ENCODE data around the gene NEK11. TPM values are rescaled to one million over a fixed set of nuclear protein-coding genes. Genes with fewer than 3 reads are reported as not detected.

Gene NEK11
- total RNA-seq, 1 donor, result 15.3 TPM

DNA sequence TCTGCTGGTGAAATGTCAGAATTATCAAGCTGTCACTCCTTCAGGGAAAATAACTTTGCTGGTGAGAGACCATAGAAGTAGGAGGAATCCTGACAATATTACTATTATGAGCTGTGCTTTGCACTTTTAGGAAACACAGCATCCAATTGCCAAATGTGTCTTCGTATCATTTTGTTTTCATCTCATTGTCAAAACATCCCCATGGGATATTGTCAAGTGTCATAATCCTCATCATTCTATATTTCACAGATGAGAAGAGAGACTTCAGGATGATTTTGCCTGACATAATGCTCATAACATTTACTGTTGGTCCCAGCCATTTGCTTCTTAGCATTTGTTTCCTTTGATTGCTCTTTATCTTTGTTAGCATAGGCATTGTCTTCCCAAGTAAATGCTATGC, 234.4 kb downstream of the NEK11 start:
- DNase-seq (ENCODE audit: low read depth), result no peak
- H3K4me3 ChIP-seq (ENCODE audit: low read depth, low read length), result no peak overlapping the region
- TF ChIP-seq, protein P1, sequence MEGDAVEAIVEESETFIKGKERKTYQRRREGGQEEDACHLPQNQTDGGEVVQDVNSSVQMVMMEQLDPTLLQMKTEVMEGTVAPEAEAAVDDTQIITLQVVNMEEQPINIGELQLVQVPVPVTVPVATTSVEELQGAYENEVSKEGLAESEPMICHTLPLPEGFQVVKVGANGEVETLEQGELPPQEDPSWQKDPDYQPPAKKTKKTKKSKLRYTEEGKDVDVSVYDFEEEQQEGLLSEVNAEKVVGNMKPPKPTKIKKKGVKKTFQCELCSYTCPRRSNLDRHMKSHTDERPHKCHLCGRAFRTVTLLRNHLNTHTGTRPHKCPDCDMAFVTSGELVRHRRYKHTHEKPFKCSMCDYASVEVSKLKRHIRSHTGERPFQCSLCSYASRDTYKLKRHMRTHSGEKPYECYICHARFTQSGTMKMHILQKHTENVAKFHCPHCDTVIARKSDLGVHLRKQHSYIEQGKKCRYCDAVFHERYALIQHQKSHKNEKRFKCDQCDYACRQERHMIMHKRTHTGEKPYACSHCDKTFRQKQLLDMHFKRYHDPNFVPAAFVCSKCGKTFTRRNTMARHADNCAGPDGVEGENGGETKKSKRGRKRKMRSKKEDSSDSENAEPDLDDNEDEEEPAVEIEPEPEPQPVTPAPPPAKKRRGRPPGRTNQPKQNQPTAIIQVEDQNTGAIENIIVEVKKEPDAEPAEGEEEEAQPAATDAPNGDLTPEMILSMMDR (IDR thresholded peaks at IDR 0.05; ENCODE audit: insufficient read depth, low read length), result no peak

- TF ChIP-seq, protein P1 (IDR thresholded peaks at IDR 0.05; ENCODE audit: insufficient read depth, low read length), result no peak
- no peak for DNase-seq (ENCODE audit: low read depth)
- H3K4me3 ChIP-seq (ENCODE audit: low read depth, low read length), result no peak overlapping the region
Observed at GRCh38 chr3:131275556-131275955, 248.9 kb downstream of the NEK11 start.

DNA sequence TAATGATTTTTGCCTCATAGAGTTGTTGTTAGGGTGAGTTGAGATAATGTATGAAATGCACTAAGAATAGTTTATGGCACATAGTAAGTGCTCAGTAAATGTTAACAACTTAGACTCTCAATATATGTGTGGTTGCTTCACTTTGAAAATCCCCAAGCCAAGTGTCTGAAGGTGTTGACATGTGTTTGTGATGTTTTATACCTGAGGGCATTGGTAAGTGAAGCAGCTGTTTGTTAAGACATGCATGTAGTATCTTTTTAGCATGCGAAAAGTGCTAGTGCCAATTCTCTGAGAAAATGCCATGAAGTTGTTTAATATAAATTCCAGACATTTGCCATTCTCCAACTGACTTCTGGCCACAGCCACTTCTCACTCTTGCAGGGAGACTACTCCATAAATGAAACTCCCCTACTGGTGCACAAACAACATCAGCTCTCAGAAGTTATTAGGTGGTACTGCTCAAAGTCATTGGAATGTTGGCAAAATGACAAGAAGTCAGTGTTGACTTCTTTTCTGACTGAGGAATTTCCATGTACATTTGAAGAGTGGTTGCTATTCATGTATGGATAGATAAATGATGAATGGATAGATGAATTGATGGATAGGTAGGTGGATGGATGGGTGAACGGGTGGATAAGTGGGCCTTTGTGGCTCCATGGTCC, 251.3 kb downstream of the NEK11 start:
- peak; percentile 16 for DNase-seq (ENCODE audit: low read depth)
- TF ChIP-seq, protein P1 (IDR thresholded peaks at IDR 0.05; ENCODE audit: insufficient read depth, low read length), result no peak
- H3K4me3 ChIP-seq (ENCODE audit: low read depth, low read length), result no peak overlapping the region

GRCh38 chr3:131279577-131279976, 252.9 kb downstream of the NEK11 start:
- TF ChIP-seq, protein P1 (IDR thresholded peaks at IDR 0.05; ENCODE audit: insufficient read depth, low read length), result no peak
- DNase-seq (ENCODE audit: low read depth), result no peak
- no peak overlapping the region for H3K4me3 ChIP-seq (ENCODE audit: low read depth, low read length)

DNA sequence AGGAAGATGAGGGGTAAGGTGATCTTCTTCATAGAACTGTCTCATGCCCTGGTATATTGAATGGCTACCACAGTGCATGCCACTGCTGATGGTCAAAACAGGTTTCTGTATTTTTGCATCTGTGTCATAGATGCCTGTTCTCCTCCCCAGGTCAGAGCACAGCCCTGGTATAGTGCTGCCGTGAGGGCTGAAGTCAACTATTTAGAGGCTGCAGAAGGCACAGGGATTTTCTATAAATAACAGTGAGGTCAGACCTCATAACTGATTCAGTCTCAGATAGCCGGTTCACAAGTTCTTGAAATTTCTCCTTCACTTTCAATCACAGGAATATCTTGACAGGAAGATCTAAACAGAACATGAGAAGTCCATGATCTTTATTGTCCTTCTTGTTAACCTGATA, 255.7 kb downstream of the NEK11 start:
- no peak overlapping the region for H3K4me3 ChIP-seq (ENCODE audit: low read depth, low read length)
- TF ChIP-seq, protein P1 (IDR thresholded peaks at IDR 0.05; ENCODE audit: insufficient read depth, low read length), result no peak
- no peak for DNase-seq (ENCODE audit: low read depth)

DNA sequence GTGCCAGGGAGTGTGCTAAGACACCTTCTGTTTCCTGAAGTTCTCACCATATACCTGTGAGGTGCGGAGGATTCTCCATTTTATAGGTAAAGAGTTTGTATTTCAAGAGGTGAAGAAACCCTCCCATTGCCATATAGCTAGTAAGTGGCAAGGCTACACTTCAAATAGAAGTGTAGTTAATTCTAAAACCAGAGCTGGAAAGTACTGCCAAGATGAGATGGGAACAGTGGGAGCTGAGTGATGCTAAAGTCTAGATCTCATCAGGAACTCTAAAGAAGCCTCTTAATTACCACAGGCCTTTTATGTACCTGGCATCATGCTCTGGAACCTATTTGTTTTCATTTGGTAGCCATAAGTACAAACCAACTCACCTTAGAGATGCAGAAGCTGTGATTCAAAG, 256.3 kb downstream of the NEK11 start:
- DNase-seq (ENCODE audit: low read depth), result no peak
- no peak overlapping the region for H3K4me3 ChIP-seq (ENCODE audit: low read depth, low read length)
- TF ChIP-seq, protein P1 (IDR thresholded peaks at IDR 0.05; ENCODE audit: insufficient read depth, low read length), result no peak

DNA sequence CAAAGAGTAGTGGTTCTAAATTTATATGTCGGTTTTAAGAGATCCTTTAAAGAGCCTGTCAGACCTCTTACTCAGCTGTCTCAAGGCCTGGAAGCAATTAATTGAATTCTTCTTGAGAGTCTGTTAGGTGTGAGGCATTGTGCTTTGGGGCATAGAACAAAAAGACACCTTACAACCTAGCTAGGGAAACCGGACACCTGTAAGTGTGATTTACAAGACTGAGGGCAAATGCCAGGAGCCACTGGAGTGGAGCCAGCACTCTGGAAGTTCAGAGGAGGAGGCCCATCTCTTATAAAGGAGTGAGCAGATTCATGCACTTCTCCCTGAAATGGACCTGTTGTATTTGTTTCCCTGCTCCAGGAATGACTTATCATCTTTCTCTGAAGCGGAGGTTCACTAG, 257.2 kb downstream of the NEK11 start:
- no peak for DNase-seq (ENCODE audit: low read depth)
- TF ChIP-seq, protein P1 (IDR thresholded peaks at IDR 0.05; ENCODE audit: insufficient read depth, low read length), result no peak
- H3K4me3 ChIP-seq (ENCODE audit: low read depth, low read length), result no peak overlapping the region
